ENCODE results near the gene NEXMIF. TPM values are rescaled to one million over a fixed set of nuclear protein-coding genes. Genes with fewer than 3 reads are reported as not detected.
"Not testable (repeated sequence)": the region's sequence is repeated elsewhere in the genome, so short reads cannot be mapped to it uniquely, and the experiment has no call there.

Gene NEXMIF
- total and polyA plus RNA-seq, 2 donors from 2014 or later, result 0.54 to 6.0 TPM

DNA sequence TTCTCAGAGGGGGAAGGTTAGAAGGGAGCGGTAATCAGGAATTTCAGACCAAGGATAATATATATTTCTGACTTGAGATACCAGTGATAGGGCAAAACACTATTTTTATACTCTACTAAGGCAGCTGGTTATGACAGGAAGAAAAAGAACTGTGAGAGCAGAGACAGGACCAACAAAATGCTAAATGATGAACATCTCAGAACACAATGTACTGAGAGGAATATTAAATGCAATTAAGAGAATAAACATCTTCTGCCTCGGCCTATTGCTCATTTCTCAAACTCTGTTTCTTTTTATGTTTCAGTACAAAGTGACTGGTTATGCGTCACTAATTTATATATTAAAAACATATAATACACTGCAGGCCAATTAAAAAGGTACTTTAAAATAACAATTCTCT is 188.8 kb downstream of the NEXMIF start:
- no peak for FAIRE-seq
- H3K27ac ChIP-seq (ENCODE audit: low read depth in 2 of 2, low read length in 2 of 2), result no peak overlapping the region

DNA sequence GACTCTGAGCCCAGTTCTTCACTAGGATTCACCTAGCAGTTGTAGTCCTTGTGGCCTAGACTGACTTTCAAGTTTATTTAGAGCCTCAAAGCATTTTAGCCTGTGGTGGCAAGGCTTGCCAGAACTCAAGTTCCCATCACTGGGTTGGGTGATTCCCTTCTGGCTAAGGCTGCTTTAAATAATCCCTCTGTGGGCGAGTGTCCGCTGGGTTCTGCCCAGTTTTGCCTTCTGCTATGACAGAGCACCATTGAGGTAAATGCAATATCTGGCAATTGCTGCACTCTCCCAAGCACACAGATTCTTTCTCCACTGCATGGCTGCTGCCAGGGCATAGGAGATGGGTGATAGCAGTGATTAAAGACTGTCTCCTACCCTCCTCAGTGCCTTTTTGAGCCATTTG is 220.0 kb downstream of the NEXMIF start:
- FAIRE-seq (no peak), DNase-seq (no peak)
- Histone ChIP-seq H3K9me3 (ENCODE audit: control insufficient read depth in 2 of 3, insufficient read depth in 1 of 3, low read length in 3 of 3) (no peaks in the 10 kb centered on the region), H3K4me1 (ENCODE audit: control insufficient read depth in 2 of 3, insufficient read depth in 2 of 3, low read depth in 1 of 3, low read length in 3 of 3) (no peaks in the 10 kb centered on the region), H3K36me3 (ENCODE audit: control insufficient read depth in 2 of 3, insufficient read depth in 3 of 3, low read length in 3 of 3) (no peaks in the 10 kb centered on the region), H3K27me3 (ENCODE audit: control insufficient read depth, insufficient read depth, low read length) (no peaks in the 10 kb centered on the region), H3K27ac (ENCODE audit: low read depth in 2 of 2, low read length in 2 of 2) (no peak overlapping the region), H3K4me3 (ENCODE audit: low read length in 3 of 3) (no peak overlapping the region), H3K9ac (ENCODE audit: low read length in 3 of 3) (no peak overlapping the region)
- intact Hi-C loops (cut with DNase I), result no loop called here
- TF ChIP-seq, protein P1, sequence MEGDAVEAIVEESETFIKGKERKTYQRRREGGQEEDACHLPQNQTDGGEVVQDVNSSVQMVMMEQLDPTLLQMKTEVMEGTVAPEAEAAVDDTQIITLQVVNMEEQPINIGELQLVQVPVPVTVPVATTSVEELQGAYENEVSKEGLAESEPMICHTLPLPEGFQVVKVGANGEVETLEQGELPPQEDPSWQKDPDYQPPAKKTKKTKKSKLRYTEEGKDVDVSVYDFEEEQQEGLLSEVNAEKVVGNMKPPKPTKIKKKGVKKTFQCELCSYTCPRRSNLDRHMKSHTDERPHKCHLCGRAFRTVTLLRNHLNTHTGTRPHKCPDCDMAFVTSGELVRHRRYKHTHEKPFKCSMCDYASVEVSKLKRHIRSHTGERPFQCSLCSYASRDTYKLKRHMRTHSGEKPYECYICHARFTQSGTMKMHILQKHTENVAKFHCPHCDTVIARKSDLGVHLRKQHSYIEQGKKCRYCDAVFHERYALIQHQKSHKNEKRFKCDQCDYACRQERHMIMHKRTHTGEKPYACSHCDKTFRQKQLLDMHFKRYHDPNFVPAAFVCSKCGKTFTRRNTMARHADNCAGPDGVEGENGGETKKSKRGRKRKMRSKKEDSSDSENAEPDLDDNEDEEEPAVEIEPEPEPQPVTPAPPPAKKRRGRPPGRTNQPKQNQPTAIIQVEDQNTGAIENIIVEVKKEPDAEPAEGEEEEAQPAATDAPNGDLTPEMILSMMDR (IDR thresholded peaks at IDR 0.05; ENCODE audit: borderline replicate concordance, extremely low read depth, insufficient read depth), result no peak

More for the DNA sequence above, 188.8 kb downstream of the NEXMIF start:
- no peak for DNase-seq
- TF ChIP-seq, protein P1 (IDR thresholded peaks at IDR 0.05; ENCODE audit: borderline replicate concordance, extremely low read depth, insufficient read depth), result no peak
- H3K36me3 ChIP-seq (ENCODE audit: control insufficient read depth in 2 of 3, insufficient read depth in 3 of 3, low read length in 3 of 3), result no peaks in the 10 kb centered on the region
- no peak overlapping the region for H3K9ac ChIP-seq (ENCODE audit: low read length in 3 of 3)
- H3K4me1 ChIP-seq (ENCODE audit: control insufficient read depth in 2 of 3, insufficient read depth in 2 of 3, low read depth in 1 of 3, low read length in 3 of 3), result no peaks in the 10 kb centered on the region
- no peaks in the 10 kb centered on the region for H3K27me3 ChIP-seq (ENCODE audit: control insufficient read depth, insufficient read depth, low read length)
- intact Hi-C loops (cut with DNase I), result no loop called here
- no peaks in the 10 kb centered on the region for H3K9me3 ChIP-seq (ENCODE audit: control insufficient read depth in 2 of 3, insufficient read depth in 1 of 3, low read length in 3 of 3)
- no peak overlapping the region for H3K4me3 ChIP-seq (ENCODE audit: low read length in 3 of 3)

DNA sequence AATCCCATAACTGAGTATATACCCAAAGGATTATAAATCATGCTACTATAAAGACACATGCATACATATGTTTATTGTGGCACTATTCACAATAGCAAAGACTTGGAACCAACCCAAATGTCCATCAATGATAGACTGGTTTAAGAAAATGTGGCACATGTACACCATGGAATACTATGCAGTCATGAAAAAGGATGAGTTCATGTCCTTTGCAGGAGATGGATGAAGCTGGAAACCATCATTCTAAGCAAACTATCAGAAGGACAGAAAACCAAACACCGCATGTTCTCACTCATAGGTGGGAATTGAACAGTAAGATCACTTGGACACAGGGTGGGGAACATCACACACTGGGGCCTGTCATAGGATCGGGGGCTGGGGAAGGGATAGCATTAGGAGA is 223.9 kb downstream of the NEXMIF start:
- H3K27me3 ChIP-seq (ENCODE audit: control insufficient read depth, insufficient read depth, low read length); FAIRE-seq; H3K9me3 ChIP-seq (ENCODE audit: control insufficient read depth in 2 of 3, insufficient read depth in 1 of 3, low read length in 3 of 3); intact Hi-C loops (cut with DNase I); H3K27ac ChIP-seq (ENCODE audit: low read depth in 2 of 2, low read length in 2 of 2); H3K36me3 ChIP-seq (ENCODE audit: control insufficient read depth in 2 of 3, insufficient read depth in 3 of 3, low read length in 3 of 3); DNase-seq; H3K9ac ChIP-seq (ENCODE audit: low read length in 3 of 3); H3K4me3 ChIP-seq (ENCODE audit: low read length in 3 of 3); H3K4me1 ChIP-seq (ENCODE audit: control insufficient read depth in 2 of 3, insufficient read depth in 2 of 3, low read depth in 1 of 3, low read length in 3 of 3): not testable (repeated sequence)

DNA sequence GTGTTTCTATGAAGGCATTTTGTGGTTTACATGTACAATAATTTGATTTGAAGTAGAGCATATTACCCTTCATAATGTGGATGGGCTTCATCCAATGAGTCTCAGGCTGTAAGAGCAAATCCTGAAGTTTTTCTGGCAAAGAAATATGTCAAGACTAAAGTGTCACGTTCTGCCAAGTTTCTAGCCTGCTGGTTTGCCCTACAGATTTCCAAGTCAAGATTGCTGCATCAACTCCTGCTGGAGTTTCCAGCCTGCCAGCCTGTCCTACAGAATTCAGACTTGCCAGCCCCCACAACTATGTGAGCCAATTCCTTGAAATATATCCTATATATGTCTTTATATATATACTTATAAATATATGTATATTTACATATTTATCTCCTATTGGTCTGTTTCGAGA is 240.8 kb downstream of the NEXMIF start:
- Histone ChIP-seq H3K27me3 (ENCODE audit: control insufficient read depth, insufficient read depth, low read length) (no peaks in the 10 kb centered on the region), H3K9me3 (ENCODE audit: control insufficient read depth in 2 of 3, insufficient read depth in 1 of 3, low read length in 3 of 3) (no peaks in the 10 kb centered on the region), H3K9ac (ENCODE audit: low read length in 3 of 3) (no peak overlapping the region), H3K27ac (ENCODE audit: low read depth in 2 of 2, low read length in 2 of 2) (no peak overlapping the region), H3K4me3 (ENCODE audit: low read length in 3 of 3) (no peak overlapping the region), H3K4me1 (ENCODE audit: control insufficient read depth in 2 of 3, insufficient read depth in 2 of 3, low read depth in 1 of 3, low read length in 3 of 3) (no peaks in the 10 kb centered on the region), H3K36me3 (ENCODE audit: control insufficient read depth in 2 of 3, insufficient read depth in 3 of 3, low read length in 3 of 3) (no peaks in the 10 kb centered on the region)
- intact Hi-C loops (cut with DNase I), result no loop called here
- TF ChIP-seq, protein P1 (IDR thresholded peaks at IDR 0.05; ENCODE audit: borderline replicate concordance, extremely low read depth, insufficient read depth), result no peak
- FAIRE-seq, result no peak
- no peak for DNase-seq

Other genes starting within 250 kb of the NEXMIF start
- 21.0 TPM for gene ABCB7, start 230.8 kb upstream of the NEXMIF start, total RNA-seq
- gene ABCB7, start 230.8 kb upstream of the NEXMIF start, polyA plus RNA-seq (ENCODE audit: insufficient read depth, low read depth, low replicate concordance), result 13.8 TPM

Measured in kidney (tissue), 14 donors.